K562 (cell line): ENCODE results near the gene CEP85L.

Source experiments
- BHLHE40 ChIP-seq: IDR thresholded peaks from 2 replicates; pipeline ENCODE4 v1.6.1; 2011; ENCODE audit warnings: low read length, improper control_type of control experiment
- CBX5 ChIP-seq: IDR thresholded peaks from 2 replicates; pipeline ENCODE4 v1.6.1; 2014; ENCODE audit warnings: low read depth, borderline replicate concordance
- CTCF ChIP-seq, 3 experiments: IDR thresholded peaks in 2 of 3; conservative IDR thresholded peaks in 1 of 3; 2 replicates each; pipeline ENCODE4 v1.5.1; 2011 to 2012; ENCODE audit warnings: low read length in 3 of 3, mild to moderate bottlenecking in 3 of 3, control low read depth in 2 of 3, improper control_type of control experiment in 1 of 3, inconsistent platforms in 1 of 3, low read depth in 1 of 3, mixed read lengths in 1 of 3, moderate library complexity in 1 of 3; ENCODE audit not compliant: insufficient read depth in 2 of 3
- NBN ChIP-seq: fragments of 450-650 bp; IDR thresholded peaks from 2 replicates; pipeline ENCODE4 v1.6.1; 2016; ENCODE audit warnings: low read depth, mild to moderate bottlenecking
- NR2C1 ChIP-seq, 2 experiments: fragments of 450-650 bp; IDR thresholded peaks; 2 replicates each; pipeline ENCODE4 v1.6.1; 2017; ENCODE audit warnings: mild to moderate bottlenecking in 2 of 2, antibody characterized with exemption in 1 of 2, inconsistent platforms in 1 of 2, missing compliant biosample characterization in 1 of 2, missing genetic modification characterization in 1 of 2
- POLR2AphosphoS5 ChIP-seq: IDR thresholded peaks from 2 replicates; pipeline ENCODE4 v1.6.1; 2011; ENCODE audit warnings: mild to moderate bottlenecking, low read depth, low read length, moderate library complexity; ENCODE audit not compliant: control insufficient read depth, insufficient read depth
- REST ChIP-seq, 2 experiments: fragments of 450-650 bp; formaldehyde crosslinking in 1 of 2; IDR thresholded peaks; 2 replicates each; pipeline versions ENCODE4 v1.4.0 to v1.6.1; 2014 to 2020; ENCODE audit warnings: mild to moderate bottlenecking in 2 of 2, borderline replicate concordance in 1 of 2, low read depth in 1 of 2
- RFX1 ChIP-seq: fragments of 450-650 bp; IDR thresholded peaks from 2 replicates; pipeline ENCODE4 v1.6.1; 2016; ENCODE audit warnings: mild to moderate bottlenecking, moderate library complexity
- SMARCE1 ChIP-seq: fragments of 450-650 bp; IDR thresholded peaks from 2 replicates; pipeline ENCODE4 v1.7.1; 2016; ENCODE audit warnings: mild to moderate bottlenecking
- TBL1XR1 ChIP-seq, 2 experiments: IDR thresholded peaks; 2 replicates each; pipeline ENCODE4 v1.6.1; 2012; ENCODE audit warnings: improper control_type of control experiment in 2 of 2, low read length in 2 of 2, mild to moderate bottlenecking in 1 of 2
- TF ChIP-seq, protein P1 (sequence below): sonication (generic); formaldehyde crosslinking; IDR thresholded peaks from 2 replicates; pipeline ENCODE4 v1.8.0; 2022; ENCODE audit warnings: missing genetic modification reagents, mild to moderate bottlenecking, borderline replicate concordance

DNA sequence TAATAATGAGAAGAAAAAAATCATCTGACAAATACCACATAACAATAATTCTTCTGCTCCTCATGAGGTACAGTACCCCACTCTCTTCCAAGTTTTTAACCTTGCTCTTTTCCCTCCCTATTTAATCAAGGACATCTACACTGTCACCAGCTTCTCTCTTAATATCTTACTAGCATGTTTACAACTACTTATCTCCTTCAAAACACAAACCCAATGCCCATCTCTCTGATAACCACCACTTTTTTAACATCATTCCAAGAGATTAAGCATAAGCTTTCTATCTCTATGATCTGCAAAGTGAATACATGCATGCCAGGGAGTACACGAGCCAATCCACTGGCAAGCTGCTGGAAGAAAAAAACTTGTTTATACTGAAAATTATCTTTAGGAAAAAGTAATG, 10.3 kb downstream of the CEP85L start:
- TF ChIP-seq REST (IDR thresholded peaks at IDR 0.05; ENCODE audit: borderline replicate concordance): no peak
- no peak for TF ChIP-seq REST (CRISPR knock-in tag; IDR thresholded peaks at IDR 0.05; ENCODE audit: low read depth)
- TF ChIP-seq CTCF (IDR thresholded peaks at IDR 0.05 in 2 of 3, conservative IDR thresholded peaks at IDR 0.05 in 1 of 3; ENCODE audit: insufficient read depth in 2 of 3, low read depth in 1 of 3, low read length in 3 of 3): no peak
- TF ChIP-seq SMARCE1: no peak
- no peak for TF ChIP-seq RFX1
- no peak for TF ChIP-seq CBX5
- no peak for TF ChIP-seq BHLHE40
- TF ChIP-seq POLR2AphosphoS5: no peak
- no peak for TF ChIP-seq TBL1XR1 (IDR thresholded peaks at IDR 0.05; ENCODE audit: low read length in 2 of 2)
- TF ChIP-seq, protein P1, sequence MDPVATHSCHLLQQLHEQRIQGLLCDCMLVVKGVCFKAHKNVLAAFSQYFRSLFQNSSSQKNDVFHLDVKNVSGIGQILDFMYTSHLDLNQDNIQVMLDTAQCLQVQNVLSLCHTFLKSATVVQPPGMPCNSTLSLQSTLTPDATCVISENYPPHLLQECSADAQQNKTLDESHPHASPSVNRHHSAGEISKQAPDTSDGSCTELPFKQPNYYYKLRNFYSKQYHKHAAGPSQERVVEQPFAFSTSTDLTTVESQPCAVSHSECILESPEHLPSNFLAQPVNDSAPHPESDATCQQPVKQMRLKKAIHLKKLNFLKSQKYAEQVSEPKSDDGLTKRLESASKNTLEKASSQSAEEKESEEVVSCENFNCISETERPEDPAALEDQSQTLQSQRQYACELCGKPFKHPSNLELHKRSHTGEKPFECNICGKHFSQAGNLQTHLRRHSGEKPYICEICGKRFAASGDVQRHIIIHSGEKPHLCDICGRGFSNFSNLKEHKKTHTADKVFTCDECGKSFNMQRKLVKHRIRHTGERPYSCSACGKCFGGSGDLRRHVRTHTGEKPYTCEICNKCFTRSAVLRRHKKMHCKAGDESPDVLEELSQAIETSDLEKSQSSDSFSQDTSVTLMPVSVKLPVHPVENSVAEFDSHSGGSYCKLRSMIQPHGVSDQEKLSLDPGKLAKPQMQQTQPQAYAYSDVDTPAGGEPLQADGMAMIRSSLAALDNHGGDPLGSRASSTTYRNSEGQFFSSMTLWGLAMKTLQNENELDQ (CRISPR knock-in tag): no peak
- no peak for TF ChIP-seq NR2C1 (IDR thresholded peaks at IDR 0.05)
- no peak for TF ChIP-seq NR2C1 (tag; IDR thresholded peaks at IDR 0.05)
- TF ChIP-seq NBN: no peak
